ENCODE results near the gene PDE4D. TPM values are rescaled to one million over a fixed set of nuclear protein-coding genes. Genes with fewer than 3 reads are reported as not detected.

The PDE4D gene
- total RNA-seq, 1 experiment from 2014 or later, result 3.6 TPM

DNA sequence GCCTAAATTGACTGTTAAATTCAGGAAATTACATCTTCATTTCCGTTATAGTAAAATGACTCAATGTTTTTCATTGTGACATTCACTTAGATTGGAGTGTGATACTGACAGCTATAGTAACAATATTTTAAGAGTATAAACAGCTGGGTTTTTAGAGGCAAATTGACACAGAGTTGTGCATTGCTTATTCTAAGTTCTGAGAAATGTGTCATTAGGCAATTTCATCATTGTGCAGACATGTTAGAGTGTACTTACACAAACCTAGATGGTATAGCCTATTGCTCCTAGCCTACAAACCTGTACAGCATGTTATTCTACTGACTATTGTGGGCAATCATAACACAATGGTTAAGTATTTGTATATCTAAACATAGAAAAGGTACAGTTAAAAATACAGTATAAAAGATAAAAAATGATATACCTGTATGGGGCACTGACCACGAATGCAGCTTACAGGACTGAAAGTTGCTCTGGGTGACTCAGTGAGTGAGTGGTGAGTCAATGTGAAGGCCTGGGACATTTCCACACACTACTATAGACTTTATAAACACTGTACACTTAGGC lies 132.7 kb downstream of the PDE4D start:
- Histone ChIP-seq H3K9me3 (ENCODE audit: low read length) (no peaks in the 10 kb centered on the region), H3K36me3 (ENCODE audit: low read depth, low read length) (no peaks in the 10 kb centered on the region), H3F3A (ENCODE audit: low read length, unreplicated experiment) (no peaks in the 10 kb centered on the region), H3K27ac (ENCODE audit: low read length) (peak overlapping the region; percentile 98), H4K20me1 (ENCODE audit: low read length) (no peaks in the 10 kb centered on the region), H3K4me3 (ENCODE audit: low read length) (0 out of 2 replicates have a peak overlapping the region, but pooled peaks have one; percentile 18), H3K27me3 (ENCODE audit: low read length) (no peaks in the 10 kb centered on the region), H3K9me2 (replicated peaks; ENCODE audit: low read length) (no peaks in the 10 kb centered on the region), H2AFZ (ENCODE audit: low read length) (no peak overlapping the region), H3K9ac (ENCODE audit: low read length) (peak overlapping the region; percentile 85), H3K4me1 (ENCODE audit: insufficient read depth, low read length) (peaks cover 53% of the 10 kb centered on the region), H3K79me2 (ENCODE audit: low read length) (no peaks in the 10 kb centered on the region), H3K4me2 (ENCODE audit: low read length) (peak overlapping the region; percentile 81)
- ChIA-PET POLR2A (ENCODE audit: unreplicated experiment) (interaction anchor here (0.5 to 1.1 kb wide), 2 partner anchors 8 to 35 kb away, joined by 3 to 6 read pairs; no protein-coding TSS in a partner anchor), CTCF (no interaction called here)
- ATAC-seq (peak; percentile 80), DNase-seq (peak; percentile 60)
- intact Hi-C loops (cut with micrococcal nuclease), result loop anchor here (1.0 kb wide), 3 partner anchors 16 to 38 kb away; no protein-coding TSS in a partner anchor
- no TSS peak for BruUV-seq (replicated peaks)
- no peak for TF ChIP-seq EZH2 (IDR thresholded peaks at IDR 0.05; ENCODE audit: low read length, unreplicated experiment)
- TF ChIP-seq EZH2phosphoT487 (IDR thresholded peaks at IDR 0.05; ENCODE audit: borderline replicate concordance, low read length), result no peak
- TF ChIP-seq, protein P1, sequence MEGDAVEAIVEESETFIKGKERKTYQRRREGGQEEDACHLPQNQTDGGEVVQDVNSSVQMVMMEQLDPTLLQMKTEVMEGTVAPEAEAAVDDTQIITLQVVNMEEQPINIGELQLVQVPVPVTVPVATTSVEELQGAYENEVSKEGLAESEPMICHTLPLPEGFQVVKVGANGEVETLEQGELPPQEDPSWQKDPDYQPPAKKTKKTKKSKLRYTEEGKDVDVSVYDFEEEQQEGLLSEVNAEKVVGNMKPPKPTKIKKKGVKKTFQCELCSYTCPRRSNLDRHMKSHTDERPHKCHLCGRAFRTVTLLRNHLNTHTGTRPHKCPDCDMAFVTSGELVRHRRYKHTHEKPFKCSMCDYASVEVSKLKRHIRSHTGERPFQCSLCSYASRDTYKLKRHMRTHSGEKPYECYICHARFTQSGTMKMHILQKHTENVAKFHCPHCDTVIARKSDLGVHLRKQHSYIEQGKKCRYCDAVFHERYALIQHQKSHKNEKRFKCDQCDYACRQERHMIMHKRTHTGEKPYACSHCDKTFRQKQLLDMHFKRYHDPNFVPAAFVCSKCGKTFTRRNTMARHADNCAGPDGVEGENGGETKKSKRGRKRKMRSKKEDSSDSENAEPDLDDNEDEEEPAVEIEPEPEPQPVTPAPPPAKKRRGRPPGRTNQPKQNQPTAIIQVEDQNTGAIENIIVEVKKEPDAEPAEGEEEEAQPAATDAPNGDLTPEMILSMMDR (conservative IDR thresholded peaks at IDR 0.05; ENCODE audit: low read depth, low read length), result no peak

DNA sequence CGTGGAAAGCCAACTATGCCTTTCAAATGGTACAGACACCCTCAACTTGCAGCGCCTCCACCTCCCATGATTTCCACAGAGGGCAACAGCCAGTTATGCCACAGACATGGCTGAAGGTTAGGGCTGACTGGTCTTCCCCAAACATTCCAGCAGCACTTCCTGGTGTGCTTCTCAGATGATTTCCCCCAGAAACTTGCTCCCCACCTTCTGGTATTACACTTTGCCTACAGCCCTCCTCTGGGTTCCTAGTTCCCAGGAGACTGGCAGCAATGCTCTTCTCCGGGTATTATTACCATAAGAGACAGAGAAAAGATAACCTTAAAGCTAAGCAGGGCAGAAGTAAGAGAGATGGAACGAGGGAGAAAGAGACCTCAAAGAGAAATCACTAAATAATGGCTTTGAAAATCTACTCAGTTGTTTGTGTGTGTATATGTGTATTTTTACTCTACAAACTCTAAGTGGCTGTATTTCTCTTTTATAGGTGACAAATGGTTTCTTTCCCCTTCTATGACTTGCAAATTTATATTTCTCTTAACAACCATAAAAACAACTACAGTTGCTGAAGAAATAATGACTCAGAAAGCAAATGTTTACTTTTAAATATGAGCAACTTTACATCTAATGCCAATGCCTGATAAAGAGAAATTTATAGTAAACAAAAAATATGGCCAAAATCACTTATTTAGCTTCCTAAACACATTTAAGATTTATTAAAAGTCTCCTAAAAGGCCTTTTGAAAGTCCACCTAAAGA lies 133.8 kb downstream of the PDE4D start:
- Histone ChIP-seq H3K9me2 (replicated peaks; ENCODE audit: low read length) (no peaks in the 10 kb centered on the region), H3K4me2 (ENCODE audit: low read length) (peak overlapping the region; percentile 81), H4K20me1 (ENCODE audit: low read length) (no peaks in the 10 kb centered on the region), H3K4me3 (ENCODE audit: low read length) (peak overlapping the region; percentile 33; the same call in 1 of the 2 replicates), H3K36me3 (ENCODE audit: low read depth, low read length) (no peaks in the 10 kb centered on the region), H3K79me2 (ENCODE audit: low read length) (no peaks in the 10 kb centered on the region), H3K9me3 (ENCODE audit: low read length) (no peaks in the 10 kb centered on the region), H2AFZ (ENCODE audit: low read length) (no peak overlapping the region), H3F3A (ENCODE audit: low read length, unreplicated experiment) (no peaks in the 10 kb centered on the region), H3K27ac (ENCODE audit: low read length) (peak overlapping the region; percentile 98), H3K9ac (ENCODE audit: low read length) (peak overlapping the region; percentile 85), H3K4me1 (ENCODE audit: insufficient read depth, low read length) (peaks cover 53% of the 10 kb centered on the region), H3K27me3 (ENCODE audit: low read length) (no peaks in the 10 kb centered on the region)
- DNase-seq (peak; percentile 68), ATAC-seq (peak; percentile 44)
- ChIA-PET CTCF (interaction anchor here (0.6 kb wide), 1 partner anchor 52 kb away, joined by 3 read pairs; no protein-coding TSS in a partner anchor), POLR2A (ENCODE audit: unreplicated experiment) (interaction anchor here (0.5 to 1.1 kb wide), 3 partner anchors 8 to 34 kb away, joined by 3 to 6 read pairs (median 3); no protein-coding TSS in a partner anchor)
- TF ChIP-seq EZH2 (IDR thresholded peaks at IDR 0.05; ENCODE audit: low read length, unreplicated experiment), result no peak
- intact Hi-C loops (cut with micrococcal nuclease), result loop anchor here (1.0 kb wide), 3 partner anchors 14 to 40 kb away; no protein-coding TSS in a partner anchor
- TSS peak; percentile 55 for BruUV-seq (replicated peaks)

DNA sequence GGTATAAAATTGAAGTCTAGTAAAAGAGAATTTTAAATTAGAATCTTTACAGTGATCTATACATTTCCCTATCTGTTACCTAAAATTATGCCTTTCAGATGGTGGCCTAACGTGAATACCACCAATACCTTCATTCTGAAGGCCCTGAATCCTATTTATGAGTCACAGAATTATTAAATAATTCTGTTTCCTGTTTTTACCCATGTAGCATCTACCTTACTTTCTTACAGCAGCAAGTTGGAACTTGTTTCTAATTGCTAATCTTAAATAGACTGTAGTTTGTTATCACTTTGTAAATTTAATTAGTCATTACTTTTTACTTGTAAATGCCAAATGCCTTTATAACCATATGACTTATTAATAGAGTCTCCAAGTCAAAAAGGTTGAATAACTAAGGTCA lies 135.0 kb downstream of the PDE4D start:
- peaks cover 53% of the 10 kb centered on the region for H3K4me1 ChIP-seq (ENCODE audit: insufficient read depth, low read length)
- no peaks in the 10 kb centered on the region for H3K79me2 ChIP-seq (ENCODE audit: low read length)
- H3K9ac ChIP-seq (ENCODE audit: low read length), result no peak overlapping the region
- no peaks in the 10 kb centered on the region for H3K36me3 ChIP-seq (ENCODE audit: low read depth, low read length)
- no peaks in the 10 kb centered on the region for H3F3A ChIP-seq (ENCODE audit: low read length, unreplicated experiment)
- H3K9me3 ChIP-seq (ENCODE audit: low read length), result no peaks in the 10 kb centered on the region
- H4K20me1 ChIP-seq (ENCODE audit: low read length), result no peaks in the 10 kb centered on the region
- H3K4me2 ChIP-seq (ENCODE audit: low read length), result no peak overlapping the region
- ATAC-seq (no peak), DNase-seq (no peak)
- peak overlapping the region; percentile 98 for H3K27ac ChIP-seq (ENCODE audit: low read length)
- intact Hi-C loops (cut with micrococcal nuclease), result no loop called here
- H2AFZ ChIP-seq (ENCODE audit: low read length), result no peak overlapping the region
- no peak overlapping the region for H3K4me3 ChIP-seq (ENCODE audit: low read length)
- no peaks in the 10 kb centered on the region for H3K9me2 ChIP-seq (replicated peaks; ENCODE audit: low read length)
- BruUV-seq (replicated peaks), result no TSS peak
- H3K27me3 ChIP-seq (ENCODE audit: low read length), result no peaks in the 10 kb centered on the region
- POLR2A ChIA-PET (ENCODE audit: unreplicated experiment), result interaction anchor here (0.7 kb wide), 1 partner anchor 563 kb away, joined by 3 read pairs; no protein-coding TSS in a partner anchor
- CTCF ChIA-PET, result no interaction called here
- TF ChIP-seq EZH2phosphoT487 (IDR thresholded peaks at IDR 0.05; ENCODE audit: borderline replicate concordance, low read length), result no peak
- no peak for TF ChIP-seq EZH2 (IDR thresholded peaks at IDR 0.05; ENCODE audit: low read length, unreplicated experiment)
- TF ChIP-seq, protein P1 (conservative IDR thresholded peaks at IDR 0.05; ENCODE audit: low read depth, low read length), result no peak
